A549 (cell line): ENCODE measurements around the gene FUT7.

Experiments
- CHD2 ChIP-seq: fragments of 150-350 bp; IDR thresholded peaks from 2 replicates; pipeline ENCODE4 v1.6.1; 2014; ENCODE audit warnings: low read length; ENCODE audit not compliant: partially characterized antibody
- KDM5A ChIP-seq: fragments of 200-600 bp; sonication (generic); IDR thresholded peaks from 2 replicates; pipeline ENCODE4 v1.6.1; 2016; ENCODE audit warnings: antibody characterized with exemption, mild to moderate bottlenecking
- PHF8 ChIP-seq: fragments of 200-600 bp; sonication (generic); IDR thresholded peaks from 2 replicates; pipeline ENCODE4 v1.6.1; 2016; ENCODE audit warnings: low read depth, mild to moderate bottlenecking, antibody characterized with exemption, moderate library complexity, borderline replicate concordance
- TF ChIP-seq, protein P1 (sequence below): fragments of 200-600 bp; sonication (generic); IDR thresholded peaks from 2 replicates; pipeline ENCODE4 v1.6.1; 2016; ENCODE audit warnings: antibody characterized with exemption, mild to moderate bottlenecking, moderate library complexity
- TF ChIP-seq, protein P2 (sequence below): fragments of >200 bp; sonication (Bioruptor Twin); formaldehyde crosslinking; IDR thresholded peaks from 3 replicates; pipeline ENCODE4 v1.5.1; 2016

DNA sequence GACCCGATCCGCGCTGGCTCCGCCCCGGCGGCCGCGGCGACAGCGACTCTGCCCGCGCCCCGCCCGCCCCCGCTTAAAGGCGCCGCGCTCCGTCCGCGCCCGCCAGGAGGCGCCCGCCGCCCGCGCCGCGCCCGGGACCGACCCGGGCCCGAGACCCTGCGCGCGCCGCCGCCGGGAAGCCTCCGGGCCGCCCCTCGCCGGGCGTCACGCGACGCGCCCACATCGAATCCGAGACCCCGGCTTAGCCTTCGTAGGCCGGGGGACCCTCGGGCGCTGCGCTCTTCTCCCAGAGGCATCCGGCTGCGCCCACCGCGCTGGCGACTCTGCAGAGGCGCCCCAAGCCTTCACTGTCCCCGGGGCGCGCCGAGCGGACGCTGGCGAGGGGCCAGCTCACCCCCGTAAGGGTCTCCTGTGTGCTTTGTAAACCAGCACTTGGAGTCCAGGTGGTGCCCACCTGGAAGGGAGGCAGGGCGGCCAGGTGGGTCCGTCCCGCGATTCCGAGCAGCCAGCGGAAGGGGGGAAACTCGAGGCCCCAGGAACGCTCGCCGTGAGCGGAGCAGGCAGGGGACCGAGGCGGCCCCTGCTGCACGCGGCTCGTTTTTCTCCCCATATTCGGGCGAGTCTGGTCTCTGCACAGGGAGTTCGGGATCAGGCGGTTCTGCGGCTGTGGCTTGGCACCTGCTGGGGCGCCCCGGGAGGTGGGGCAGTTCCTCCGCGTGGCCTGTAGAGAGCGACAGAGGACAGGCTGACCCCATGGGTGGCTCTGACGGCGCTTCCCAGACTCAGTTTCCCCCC, 3.4 kb downstream of the FUT7 start:
- TF ChIP-seq PHF8 (no peak), CHD2 (no peak), KDM5A (no peak)
- TF ChIP-seq, protein P1, sequence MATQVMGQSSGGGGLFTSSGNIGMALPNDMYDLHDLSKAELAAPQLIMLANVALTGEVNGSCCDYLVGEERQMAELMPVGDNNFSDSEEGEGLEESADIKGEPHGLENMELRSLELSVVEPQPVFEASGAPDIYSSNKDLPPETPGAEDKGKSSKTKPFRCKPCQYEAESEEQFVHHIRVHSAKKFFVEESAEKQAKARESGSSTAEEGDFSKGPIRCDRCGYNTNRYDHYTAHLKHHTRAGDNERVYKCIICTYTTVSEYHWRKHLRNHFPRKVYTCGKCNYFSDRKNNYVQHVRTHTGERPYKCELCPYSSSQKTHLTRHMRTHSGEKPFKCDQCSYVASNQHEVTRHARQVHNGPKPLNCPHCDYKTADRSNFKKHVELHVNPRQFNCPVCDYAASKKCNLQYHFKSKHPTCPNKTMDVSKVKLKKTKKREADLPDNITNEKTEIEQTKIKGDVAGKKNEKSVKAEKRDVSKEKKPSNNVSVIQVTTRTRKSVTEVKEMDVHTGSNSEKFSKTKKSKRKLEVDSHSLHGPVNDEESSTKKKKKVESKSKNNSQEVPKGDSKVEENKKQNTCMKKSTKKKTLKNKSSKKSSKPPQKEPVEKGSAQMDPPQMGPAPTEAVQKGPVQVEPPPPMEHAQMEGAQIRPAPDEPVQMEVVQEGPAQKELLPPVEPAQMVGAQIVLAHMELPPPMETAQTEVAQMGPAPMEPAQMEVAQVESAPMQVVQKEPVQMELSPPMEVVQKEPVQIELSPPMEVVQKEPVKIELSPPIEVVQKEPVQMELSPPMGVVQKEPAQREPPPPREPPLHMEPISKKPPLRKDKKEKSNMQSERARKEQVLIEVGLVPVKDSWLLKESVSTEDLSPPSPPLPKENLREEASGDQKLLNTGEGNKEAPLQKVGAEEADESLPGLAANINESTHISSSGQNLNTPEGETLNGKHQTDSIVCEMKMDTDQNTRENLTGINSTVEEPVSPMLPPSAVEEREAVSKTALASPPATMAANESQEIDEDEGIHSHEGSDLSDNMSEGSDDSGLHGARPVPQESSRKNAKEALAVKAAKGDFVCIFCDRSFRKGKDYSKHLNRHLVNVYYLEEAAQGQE = no peak
- TF ChIP-seq, protein P2, sequence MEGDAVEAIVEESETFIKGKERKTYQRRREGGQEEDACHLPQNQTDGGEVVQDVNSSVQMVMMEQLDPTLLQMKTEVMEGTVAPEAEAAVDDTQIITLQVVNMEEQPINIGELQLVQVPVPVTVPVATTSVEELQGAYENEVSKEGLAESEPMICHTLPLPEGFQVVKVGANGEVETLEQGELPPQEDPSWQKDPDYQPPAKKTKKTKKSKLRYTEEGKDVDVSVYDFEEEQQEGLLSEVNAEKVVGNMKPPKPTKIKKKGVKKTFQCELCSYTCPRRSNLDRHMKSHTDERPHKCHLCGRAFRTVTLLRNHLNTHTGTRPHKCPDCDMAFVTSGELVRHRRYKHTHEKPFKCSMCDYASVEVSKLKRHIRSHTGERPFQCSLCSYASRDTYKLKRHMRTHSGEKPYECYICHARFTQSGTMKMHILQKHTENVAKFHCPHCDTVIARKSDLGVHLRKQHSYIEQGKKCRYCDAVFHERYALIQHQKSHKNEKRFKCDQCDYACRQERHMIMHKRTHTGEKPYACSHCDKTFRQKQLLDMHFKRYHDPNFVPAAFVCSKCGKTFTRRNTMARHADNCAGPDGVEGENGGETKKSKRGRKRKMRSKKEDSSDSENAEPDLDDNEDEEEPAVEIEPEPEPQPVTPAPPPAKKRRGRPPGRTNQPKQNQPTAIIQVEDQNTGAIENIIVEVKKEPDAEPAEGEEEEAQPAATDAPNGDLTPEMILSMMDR = peak; percentile 66
